Measurements from ENCODE around the gene DUSP2. TPM values are rescaled to one million over a fixed set of nuclear protein-coding genes. Genes with fewer than 3 reads are reported as not detected.

DUSP2 gene
- total and polyA plus RNA-seq, 9 of the 15 experiments (the other 6 are each of a cell fraction or from before 2014, with no cell fraction given), result 0.04 to 0.18 TPM; not detected in 7

- CTCF ChIA-PET (ENCODE audit: low intra/inter-chr PET ratio), result no interaction called here
These were observed 39.9 kb downstream of the DUSP2 start for GRCh38 chr2:96105152-96105915.

GRCh38 chr2:96104487-96104861 is 40.8 kb downstream of the DUSP2 start:
- WGBS (ENCODE audit: insufficient coverage, low coverage, missing lambda C conversion rate), result 0% methylated on average over 4 of the region's 6 CpGs
- Histone ChIP-seq H4K20me1 (replicated peaks; ENCODE audit: control insufficient read depth, insufficient read depth, low read length) (peaks cover 3% of the 10 kb centered on the region; the same call in 1 of the 2 replicates), H3K79me2 (ENCODE audit: control insufficient read depth, insufficient read depth, low read length) (no peaks in the 10 kb centered on the region), H2AFZ (ENCODE audit: low read depth, low read length) (no peak overlapping the region), H3K4me2 (ENCODE audit: insufficient read depth, low read length) (no peak overlapping the region), H3K9me3 (replicated peaks; ENCODE audit: control insufficient read depth, insufficient read depth, low read depth, low read length) (no peaks in the 10 kb centered on the region), H3K4me3 (no peak overlapping the region), H3K27me3 (ENCODE audit: control insufficient read depth in 2 of 2, insufficient read depth in 2 of 2, low read length in 2 of 2) (peaks cover 0 to 40% of the 10 kb centered on the region in 2 experiments; a peak in 3 of 5 replicates), H3K27ac (ENCODE audit: extremely low read depth, low read depth, low read length) (no peak overlapping the region), H3K9ac (ENCODE audit: insufficient read depth in 1 of 2, low read depth in 2 of 2, low read length in 2 of 2) (no peak overlapping the region), H3K9me1 (ENCODE audit: control insufficient read depth, insufficient read depth, low read length) (no peaks in the 10 kb centered on the region), H3K36me3 (ENCODE audit: control insufficient read depth, insufficient read depth, low read length) (no peaks in the 10 kb centered on the region), H3K4me1 (replicated peaks in 1 of 2; ENCODE audit: control insufficient read depth in 2 of 2, insufficient read depth in 2 of 2, low read length in 2 of 2) (peaks cover 0 to 8% of the 10 kb centered on the region in 2 experiments; a peak in 2 of 5 replicates)
- POLR2A ChIA-PET, result interaction anchor here (1.2 kb wide), 1 partner anchor 12 kb away, joined by 4 read pairs; no protein-coding TSS in a partner anchor
- ATAC-seq (no peak), FAIRE-seq (no peak), DNase-seq (ENCODE audit: extremely low read depth in 1 of 4, low spot score in 3 of 4) (no peak)
- in situ Hi-C loops (cut with MboI) (no loop called here), intact Hi-C loops (cut with micrococcal nuclease) (no loop called here)
- no TSS peak for BruUV-seq (replicated peaks)
- CTCF ChIA-PET (ENCODE audit: low intra/inter-chr PET ratio), result no interaction called here
- TF ChIP-seq PHB (CRISPR knock-in tag; IDR thresholded peaks at IDR 0.05) (no peak), C11orf30 (IDR thresholded peaks at IDR 0.05; ENCODE audit: low read depth) (no peak), CEBPB (tag; IDR thresholded peaks at IDR 0.05) (no peak), CBFB (CRISPR knock-in tag; IDR thresholded peaks at IDR 0.05) (no peak), JUN (IDR thresholded peaks at IDR 0.05; ENCODE audit: borderline replicate concordance, low read depth, low read length) (no peak), JUN (CRISPR knock-in tag; IDR thresholded peaks at IDR 0.05; ENCODE audit: borderline replicate concordance) (no peak), HLTF (IDR thresholded peaks at IDR 0.05) (no peak), RHOXF2B (CRISPR knock-in tag; conservative IDR thresholded peaks at IDR 0.05) (no peak), ZNF518B (CRISPR knock-in tag; IDR thresholded peaks at IDR 0.05) (no peak), E2F4 (CRISPR knock-in tag; IDR thresholded peaks at IDR 0.05; ENCODE audit: low read depth) (no peak), POLR2A (conservative IDR thresholded peaks at IDR 0.05) (no peak)

More at GRCh38 chr2:96105152-96105915, 39.9 kb downstream of the DUSP2 start:
- WGBS (ENCODE audit: insufficient coverage, low coverage, missing lambda C conversion rate), result 5% methylated on average over 3 of the region's 3 CpGs
- H3K4me1 ChIP-seq (replicated peaks in 1 of 2; ENCODE audit: control insufficient read depth in 2 of 2, insufficient read depth in 2 of 2, low read length in 2 of 2), result peaks cover 0 to 6% of the 10 kb centered on the region in 2 experiments; a peak in 2 of 5 replicates
- no peak overlapping the region for H2AFZ ChIP-seq (ENCODE audit: low read depth, low read length)
- H3K9me1 ChIP-seq (ENCODE audit: control insufficient read depth, insufficient read depth, low read length), result no peaks in the 10 kb centered on the region
- H3K4me3 ChIP-seq, result no peak overlapping the region
- no peak for DNase-seq (ENCODE audit: extremely low read depth in 1 of 4, low spot score in 3 of 4)
- H3K9ac ChIP-seq (ENCODE audit: insufficient read depth in 1 of 2, low read depth in 2 of 2, low read length in 2 of 2), result no peak overlapping the region
- H3K9me3 ChIP-seq (replicated peaks; ENCODE audit: control insufficient read depth, insufficient read depth, low read depth, low read length), result no peaks in the 10 kb centered on the region
- TF ChIP-seq HNRNPL (IDR thresholded peaks at IDR 0.05; ENCODE audit: low read depth, low read length), result no peak
- TF ChIP-seq ZNF324 (CRISPR knock-in tag; IDR thresholded peaks at IDR 0.05), result peak; percentile 89
- intact Hi-C loops (cut with micrococcal nuclease), result no loop called here
- no peaks in the 10 kb centered on the region for H3K79me2 ChIP-seq (ENCODE audit: control insufficient read depth, insufficient read depth, low read length)
- no peaks in the 10 kb centered on the region for H3K36me3 ChIP-seq (ENCODE audit: control insufficient read depth, insufficient read depth, low read length)
- H3K27ac ChIP-seq (ENCODE audit: extremely low read depth, low read depth, low read length), result no peak overlapping the region
- peaks cover 3% of the 10 kb centered on the region; the same call in 1 of the 2 replicates for H4K20me1 ChIP-seq (replicated peaks; ENCODE audit: control insufficient read depth, insufficient read depth, low read length)
- no TSS peak for BruUV-seq (replicated peaks)
- no peak for ATAC-seq
- H3K27me3 ChIP-seq (ENCODE audit: control insufficient read depth in 2 of 2, insufficient read depth in 2 of 2, low read length in 2 of 2), result peaks cover 0 to 49% of the 10 kb centered on the region in 2 experiments; a peak in 3 of 5 replicates
- H3K4me2 ChIP-seq (ENCODE audit: insufficient read depth, low read length), result no peak overlapping the region
- in situ Hi-C loops (cut with MboI), result no loop called here
- no peak for FAIRE-seq
- POLR2A ChIA-PET, result interaction anchor here (1.2 kb wide), 1 partner anchor 13 kb away, joined by 4 read pairs; no protein-coding TSS in a partner anchor

Measured in K562 (cell line).